LNCaP clone FGC (cell line): ENCODE data around the gene INTS1.

Experiments
- DNase-seq: peaks from one replicate; pipeline ENCODE4 v3.0.0-alpha.2; 2011; ENCODE audit warnings: low read depth
- H3K4me3 ChIP-seq: 2 replicates; pipeline ENCODE4 v1.5.1; 2011; ENCODE audit warnings: mild to moderate bottlenecking, low read depth, low read length, control low read depth
- CTCF ChIP-seq: IDR thresholded peaks from 2 replicates; pipeline ENCODE4 v1.5.1; 2012; ENCODE audit warnings: mild to moderate bottlenecking; ENCODE audit not compliant: control insufficient read depth, insufficient read depth; ENCODE audit errors: extremely low read depth

The INTS1 gene

GRCh38 chr7:1533255-1533546 lies 29.0 kb upstream of the INTS1 start:
- peak overlapping the region; percentile 76 for H3K4me3 ChIP-seq
- no peak for DNase-seq
- TF ChIP-seq CTCF = no peak

- peak overlapping the region; percentile 76 for H3K4me3 ChIP-seq
- DNase-seq = peak; percentile 94
- no peak for TF ChIP-seq CTCF
Observed at GRCh38 chr7:1532456-1533254, 28.5 kb upstream of the INTS1 start.

GRCh38 chr7:1531979-1532455 lies 27.8 kb upstream of the INTS1 start:
- no peak for DNase-seq
- H3K4me3 ChIP-seq = peak overlapping the region; percentile 76
- no peak for TF ChIP-seq CTCF

GRCh38 chr7:1531263-1531978 lies 27.2 kb upstream of the INTS1 start:
- DNase-seq = no peak
- no peak for TF ChIP-seq CTCF
- peak overlapping the region; percentile 76 for H3K4me3 ChIP-seq

GRCh38 chr7:1530946-1531262 lies 26.7 kb upstream of the INTS1 start:
- TF ChIP-seq CTCF = no peak
- peak overlapping the region; percentile 76 for H3K4me3 ChIP-seq
- no peak for DNase-seq

GRCh38 chr7:1529383-1530116 lies 25.4 kb upstream of the INTS1 start:
- TF ChIP-seq CTCF = no peak
- no peak for DNase-seq
- no peak overlapping the region; the same call in 1 of the 2 replicates for H3K4me3 ChIP-seq
